Measurements from ENCODE around the gene B3GAT3.
"Not testable (repeated sequence)": the region's sequence is repeated elsewhere in the genome, so short reads cannot be mapped to it uniquely, and the experiment has no call there.

Gene B3GAT3

DNA sequence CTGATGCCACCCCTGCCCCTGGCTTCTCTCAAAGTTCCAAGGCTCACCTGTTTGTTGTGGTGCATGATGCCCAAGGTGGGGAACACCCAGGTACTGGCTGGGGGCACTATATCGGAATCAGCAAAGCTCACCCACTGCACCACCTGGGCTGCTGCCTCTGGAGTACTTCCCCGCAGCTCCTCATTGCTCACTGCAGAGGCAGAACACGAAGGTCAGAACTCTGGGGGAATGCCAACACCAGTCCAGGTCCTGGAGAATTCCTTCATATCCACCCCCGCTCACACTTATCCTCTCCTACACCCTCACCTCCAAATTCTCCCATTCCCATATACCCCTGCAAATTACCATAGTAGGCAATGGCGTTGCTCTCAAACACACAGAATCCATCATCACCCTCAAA, 50.3 kb downstream of the B3GAT3 start:
- peak overlapping the region; percentile 8 for H3K9ac ChIP-seq (ENCODE audit: low read depth, low read length)
- H3K27me3 ChIP-seq (ENCODE audit: control insufficient read depth, insufficient read depth, low read length); H3K4me1 ChIP-seq (ENCODE audit: control insufficient read depth, insufficient read depth, low read length); H3K9me3 ChIP-seq (ENCODE audit: control insufficient read depth, insufficient read depth, low read length): not testable (repeated sequence)
- peak overlapping the region; percentile 100 for H3K4me3 ChIP-seq (ENCODE audit: low read depth, low read length)
- H3K36me3 ChIP-seq (ENCODE audit: control insufficient read depth, insufficient read depth, low read length), result peaks cover 68% of the 10 kb centered on the region

DNA sequence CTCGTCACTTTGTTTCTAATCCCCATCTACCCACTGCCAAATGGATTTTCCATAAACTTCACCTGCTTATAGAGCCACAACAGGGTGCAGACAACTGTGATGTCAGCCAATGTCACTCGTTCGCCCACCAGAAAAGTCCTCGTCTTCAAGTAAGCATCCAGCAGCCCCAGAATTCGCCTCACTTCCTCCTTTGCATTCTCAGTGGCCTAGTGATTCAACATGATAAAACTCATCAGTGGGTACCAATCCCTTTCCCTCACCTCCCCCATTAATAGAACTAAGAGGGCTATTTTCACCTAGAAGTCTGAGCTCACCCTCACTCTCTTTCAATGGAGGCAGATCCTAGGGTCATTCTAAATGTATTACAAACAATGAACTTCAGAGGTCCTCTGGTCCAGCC, 50.9 kb downstream of the B3GAT3 start:
- not testable (repeated sequence) for H3K9me3 ChIP-seq (ENCODE audit: control insufficient read depth, insufficient read depth, low read length); H3K9ac ChIP-seq (ENCODE audit: low read depth, low read length); H3K4me3 ChIP-seq (ENCODE audit: low read depth, low read length); H3K27me3 ChIP-seq (ENCODE audit: control insufficient read depth, insufficient read depth, low read length); H3K4me1 ChIP-seq (ENCODE audit: control insufficient read depth, insufficient read depth, low read length)
- peaks cover 68% of the 10 kb centered on the region for H3K36me3 ChIP-seq (ENCODE audit: control insufficient read depth, insufficient read depth, low read length)

DNA sequence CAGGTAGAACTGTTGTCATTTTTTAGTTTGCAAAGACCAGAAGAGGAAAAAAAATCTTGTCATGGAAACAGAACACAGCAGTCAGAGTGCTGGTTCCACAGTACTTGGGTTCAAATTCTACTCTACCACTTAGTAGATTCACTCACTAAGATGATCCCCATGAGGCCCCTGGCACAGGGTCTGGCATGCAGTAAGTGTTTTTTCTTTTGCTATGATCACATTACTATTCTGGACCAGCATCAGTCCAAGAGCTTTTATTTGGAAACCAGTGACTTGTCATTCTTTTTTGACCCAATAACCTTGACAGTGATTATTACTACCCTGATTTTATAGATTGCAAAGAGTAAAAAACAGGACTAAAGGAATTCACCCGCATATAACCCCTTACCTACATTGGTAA, 52.2 kb downstream of the B3GAT3 start:
- no peaks in the 10 kb centered on the region for H3K27me3 ChIP-seq (ENCODE audit: control insufficient read depth, insufficient read depth, low read length)
- H3K9me3 ChIP-seq (ENCODE audit: control insufficient read depth, insufficient read depth, low read length), result no peaks in the 10 kb centered on the region
- no peak overlapping the region for H3K4me3 ChIP-seq (ENCODE audit: low read depth, low read length)
- H3K9ac ChIP-seq (ENCODE audit: low read depth, low read length), result no peak overlapping the region
- peaks cover 71% of the 10 kb centered on the region for H3K36me3 ChIP-seq (ENCODE audit: control insufficient read depth, insufficient read depth, low read length)
- peaks cover 7% of the 10 kb centered on the region for H3K4me1 ChIP-seq (ENCODE audit: control insufficient read depth, insufficient read depth, low read length)

DNA sequence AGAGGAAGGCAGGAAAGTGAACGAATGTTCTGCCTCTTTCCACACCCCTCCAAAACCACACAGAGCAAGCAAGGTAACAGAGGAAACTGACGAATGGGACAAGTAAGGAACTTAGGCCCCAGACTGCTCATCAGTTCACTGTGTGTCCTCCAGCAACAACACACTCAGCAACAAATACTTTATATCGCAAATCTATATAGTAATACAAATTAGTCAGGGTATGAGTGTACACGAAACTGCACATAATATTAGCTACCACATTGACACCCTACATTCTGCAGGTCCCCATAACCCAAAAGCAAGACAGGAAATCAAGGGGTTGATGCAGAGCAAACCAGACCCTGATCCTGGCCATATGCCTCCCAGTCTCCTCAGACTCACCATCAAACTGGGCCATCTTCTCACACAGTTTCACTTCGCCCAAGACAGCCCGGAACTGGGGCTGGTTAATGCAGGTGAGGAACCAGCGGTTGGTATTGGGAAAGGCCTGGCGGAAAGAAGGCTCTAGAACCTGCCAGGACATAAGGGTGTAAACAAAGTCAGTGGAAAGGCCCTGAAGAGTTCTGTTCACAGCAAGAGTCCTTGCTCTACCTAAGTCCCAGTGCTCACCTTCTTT, 54.7 kb downstream of the B3GAT3 start:
- Histone ChIP-seq H3K36me3 (ENCODE audit: control insufficient read depth, insufficient read depth, low read length) (peaks cover 73% of the 10 kb centered on the region), H3K4me3 (ENCODE audit: low read depth, low read length) (no peak overlapping the region), H3K9ac (ENCODE audit: low read depth, low read length) (no peak overlapping the region), H3K27me3 (ENCODE audit: control insufficient read depth, insufficient read depth, low read length) (no peaks in the 10 kb centered on the region), H3K9me3 (ENCODE audit: control insufficient read depth, insufficient read depth, low read length) (no peaks in the 10 kb centered on the region), H3K4me1 (ENCODE audit: control insufficient read depth, insufficient read depth, low read length) (peaks cover 4% of the 10 kb centered on the region)

DNA sequence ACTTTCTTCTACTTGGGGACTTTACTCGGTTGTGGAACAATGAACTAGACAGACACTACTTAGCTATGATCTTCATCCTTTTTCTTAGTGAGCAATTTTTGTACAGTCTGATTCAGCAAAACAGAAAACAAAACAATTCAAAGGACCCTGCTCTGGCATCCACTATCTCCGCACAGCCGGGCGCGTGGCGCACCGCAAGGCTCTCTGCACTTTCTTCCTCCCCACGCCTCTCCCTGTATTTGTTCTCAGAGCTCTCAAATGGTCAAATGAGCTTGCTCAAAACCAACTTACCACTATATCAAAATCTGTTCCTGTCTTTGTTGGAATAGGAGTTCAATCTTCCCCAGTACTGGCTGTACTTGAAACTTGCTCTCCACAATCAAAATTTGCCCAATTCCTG, 55.5 kb downstream of the B3GAT3 start:
- no peak overlapping the region for H3K9ac ChIP-seq (ENCODE audit: low read depth, low read length)

More for the DNA sequence above, 55.5 kb downstream of the B3GAT3 start:
- Histone ChIP-seq H3K27me3 (ENCODE audit: control insufficient read depth, insufficient read depth, low read length) (no peaks in the 10 kb centered on the region), H3K36me3 (ENCODE audit: control insufficient read depth, insufficient read depth, low read length) (peaks cover 65% of the 10 kb centered on the region), H3K9me3 (ENCODE audit: control insufficient read depth, insufficient read depth, low read length) (no peaks in the 10 kb centered on the region), H3K4me1 (ENCODE audit: control insufficient read depth, insufficient read depth, low read length) (peaks cover 2% of the 10 kb centered on the region), H3K4me3 (ENCODE audit: low read depth, low read length) (no peak overlapping the region)
